ENCODE data around the gene LIMK2.

GRCh38 chr22:31271026-31271425, 58.9 kb downstream of the LIMK2 start:
- no peak for TF ChIP-seq CTCF (conservative IDR thresholded peaks at IDR 0.05; ENCODE audit: low read depth, low read length)
- TF ChIP-seq EZH2phosphoT487 (IDR thresholded peaks at IDR 0.05; ENCODE audit: borderline replicate concordance, low read length), result no peak

Data from PC-3 (cell line).